ENCODE results near the gene MAPKAP1.

MAPKAP1 gene

DNA sequence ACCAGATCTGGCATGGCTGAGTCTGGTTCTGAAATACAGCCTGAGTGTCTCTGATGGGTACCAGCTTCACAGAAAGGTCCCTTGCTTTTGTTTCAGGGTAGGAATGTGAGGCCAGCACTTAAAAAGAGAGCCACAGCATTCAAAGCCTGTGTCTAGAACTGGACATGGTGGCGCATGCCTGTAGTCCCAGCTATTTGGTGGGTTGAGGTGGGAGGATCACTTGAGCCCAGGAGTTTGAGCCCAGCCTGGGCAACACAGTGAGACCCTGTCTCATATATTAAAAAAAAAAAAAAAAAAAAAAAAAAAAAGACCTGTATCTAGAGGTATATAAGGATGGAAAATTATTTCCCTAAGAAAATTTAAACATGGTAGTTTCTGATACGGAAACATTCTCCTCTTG, 243.1 kb downstream of the MAPKAP1 start:
- DNase-seq (ENCODE audit: low read depth in 2 of 3, low spot score in 2 of 3), result no peak

- DNase-seq (ENCODE audit: low read depth in 2 of 3, low spot score in 2 of 3), result no peak
Measured at GRCh38 chr9:125462861-125463291, 244.1 kb downstream of the MAPKAP1 start.

GRCh38 chr9:125461636-125462190, 245.3 kb downstream of the MAPKAP1 start:
- DNase-seq (ENCODE audit: low read depth in 2 of 3, low spot score in 2 of 3), result no peak

- no peak for DNase-seq (ENCODE audit: low read depth in 2 of 3, low spot score in 2 of 3)
Measured at GRCh38 chr9:125460883-125461635, 245.9 kb downstream of the MAPKAP1 start.

DNA sequence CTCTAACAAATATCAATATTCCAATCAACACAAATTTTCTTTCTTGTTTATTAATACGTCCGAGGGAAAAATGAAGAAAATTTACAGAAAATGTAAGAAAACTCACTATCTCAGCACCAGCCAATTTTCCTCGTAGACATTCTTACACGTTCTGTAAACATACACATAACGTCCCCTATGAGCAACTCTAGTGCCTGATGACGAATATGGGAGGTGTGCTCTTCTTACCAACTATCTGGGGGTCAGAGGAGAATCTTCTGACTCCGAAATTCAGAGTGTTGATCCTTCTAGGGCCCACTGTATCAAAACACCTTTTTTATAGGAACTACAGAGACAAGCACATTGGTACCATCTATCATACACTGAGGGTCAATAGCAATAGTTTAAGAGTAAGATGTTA, 246.7 kb downstream of the MAPKAP1 start:
- no peak for DNase-seq (ENCODE audit: low read depth in 2 of 3, low spot score in 2 of 3)

DNA sequence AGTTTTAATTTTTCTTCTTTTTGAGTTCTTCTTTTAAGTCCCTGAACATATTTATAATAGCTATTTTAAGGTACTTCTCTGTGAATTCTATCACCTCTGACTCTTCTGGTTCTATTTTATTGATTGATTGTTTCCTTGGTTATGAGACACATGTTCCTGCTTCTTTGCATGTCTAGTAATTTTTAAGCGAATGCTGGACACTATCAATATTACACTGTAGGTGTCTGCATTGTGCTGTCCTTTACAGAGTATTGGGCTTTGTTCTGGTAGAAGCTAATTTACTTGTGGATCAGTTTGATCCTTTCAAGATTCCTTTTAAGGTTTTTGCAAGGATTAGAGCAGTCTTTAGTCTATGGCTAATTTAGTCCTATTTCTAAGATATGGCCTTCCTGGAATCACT, 249.7 kb downstream of the MAPKAP1 start:
- no peak for DNase-seq (ENCODE audit: low read depth in 2 of 3, low spot score in 2 of 3)

DNA sequence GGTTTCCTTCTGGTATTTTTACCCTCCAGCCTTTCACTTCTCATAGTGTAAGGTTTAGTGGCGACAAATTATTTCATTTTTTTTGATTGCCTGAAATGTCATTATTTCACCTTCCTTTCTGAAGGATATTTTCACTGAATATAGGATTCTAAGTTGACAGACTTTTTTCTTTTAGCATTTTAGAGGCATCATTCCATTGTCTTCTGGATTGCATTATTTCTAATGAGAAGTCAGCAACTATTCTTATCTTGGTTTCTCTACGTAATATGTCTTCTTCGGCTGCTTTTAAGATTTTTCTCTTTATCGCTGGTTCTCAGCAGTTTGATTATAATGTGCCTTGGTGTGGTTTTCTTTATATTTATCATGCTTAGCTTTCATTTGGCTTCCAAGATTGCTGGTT, 251.1 kb downstream of the MAPKAP1 start:
- DNase-seq (ENCODE audit: low read depth in 2 of 3, low spot score in 2 of 3), result no peak

DNA sequence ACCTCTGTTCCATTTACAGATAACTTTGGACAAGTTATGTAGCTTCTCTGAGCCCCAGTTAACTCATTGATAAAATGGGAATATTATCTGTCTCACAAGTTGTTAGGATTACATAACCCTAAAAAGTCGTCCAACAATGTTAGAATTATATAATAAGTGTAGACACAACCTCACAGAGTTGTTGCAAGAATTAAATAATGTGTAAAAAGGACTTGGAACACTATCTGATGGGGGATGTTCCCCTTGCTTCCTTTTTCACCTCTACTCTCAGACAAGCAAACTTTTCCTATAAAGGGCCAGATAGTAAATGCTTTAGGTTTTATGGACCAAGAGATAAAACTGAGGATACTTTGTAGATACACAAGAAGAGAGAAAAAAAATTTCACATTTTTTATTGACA, 251.9 kb downstream of the MAPKAP1 start:
- DNase-seq (ENCODE audit: low read depth in 2 of 3, low spot score in 2 of 3), result no peak

DNA sequence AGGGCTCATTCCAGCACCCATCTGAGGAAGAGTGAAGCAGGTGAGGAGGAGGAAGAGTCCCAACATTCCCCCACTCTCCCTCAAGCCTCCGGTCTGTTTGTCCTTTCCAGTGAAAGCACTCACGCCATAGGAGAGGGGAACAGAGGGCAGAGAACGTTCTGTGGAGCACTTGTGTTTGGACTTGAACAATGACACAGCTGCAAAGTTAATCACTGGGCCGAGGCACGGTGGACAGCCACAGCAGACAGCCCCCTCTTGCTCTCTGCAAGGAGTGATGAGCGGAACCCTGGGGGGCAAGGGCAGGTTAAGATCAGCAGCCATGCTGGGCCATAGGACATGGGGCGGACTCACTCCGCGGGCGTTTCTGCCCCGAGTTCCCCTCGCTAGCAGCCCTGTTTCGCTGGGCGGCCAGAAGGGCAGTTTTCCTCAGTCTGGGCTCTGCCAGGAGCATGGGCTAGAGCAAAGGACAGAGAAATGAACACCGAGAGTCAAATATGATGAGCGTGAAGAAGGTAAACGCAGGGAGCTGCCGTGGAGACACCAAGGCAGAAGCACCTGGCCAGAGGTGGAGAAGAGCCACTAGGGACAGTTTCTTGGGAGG, 259.7 kb downstream of the MAPKAP1 start:
- no peak for DNase-seq (ENCODE audit: low read depth in 2 of 3, low spot score in 2 of 3)

DNA sequence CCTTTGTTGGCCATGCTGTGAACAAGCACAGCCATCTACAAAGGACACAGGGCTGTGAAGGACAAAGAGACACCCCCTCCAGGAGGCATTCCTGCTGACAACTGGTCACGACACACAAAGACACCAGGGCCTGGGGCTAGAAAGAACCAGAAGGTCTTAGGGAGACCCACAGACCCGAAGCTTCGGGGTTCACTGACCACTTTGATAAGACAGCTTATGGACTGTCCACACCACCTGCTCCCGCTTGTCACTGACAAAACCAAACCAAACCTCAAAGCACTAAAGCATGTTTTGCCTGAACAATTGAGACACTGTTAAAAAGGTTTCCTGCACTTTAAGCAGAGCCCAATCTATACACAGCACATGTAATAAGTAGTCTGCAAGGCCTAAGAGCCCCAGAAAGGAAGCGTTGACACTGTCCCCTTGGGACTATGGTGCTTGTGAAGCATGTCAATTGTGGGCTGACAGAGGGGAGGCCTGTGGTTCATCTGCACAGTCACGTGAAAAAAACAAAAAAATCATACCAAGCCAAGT, 260.4 kb downstream of the MAPKAP1 start:
- no peak for DNase-seq (ENCODE audit: low read depth in 2 of 3, low spot score in 2 of 3)

GRCh38 chr9:125444956-125445506, 262.0 kb downstream of the MAPKAP1 start:
- DNase-seq (ENCODE audit: low read depth in 2 of 3, low spot score in 2 of 3), result no peak

DNA sequence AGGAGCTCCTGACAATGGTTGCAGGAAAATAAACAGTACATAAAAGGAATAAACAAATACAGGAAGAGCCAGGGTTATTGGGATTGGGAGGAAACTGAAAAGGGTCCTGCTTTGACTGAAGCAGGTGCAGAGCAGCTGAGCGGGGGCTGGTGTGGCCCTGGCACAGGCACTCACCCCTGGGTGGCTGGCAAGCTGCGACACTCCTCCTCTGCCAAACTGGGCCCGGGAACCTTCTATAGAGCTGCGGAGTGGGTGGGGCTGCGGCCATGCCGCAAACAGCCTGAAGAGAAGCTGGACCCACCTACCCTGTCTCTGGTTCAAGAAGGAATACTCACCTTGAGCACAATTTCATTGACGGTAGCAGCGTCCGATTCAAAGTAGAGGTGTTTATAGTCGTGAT, 262.8 kb downstream of the MAPKAP1 start:
- no peak for DNase-seq (ENCODE audit: low read depth in 2 of 3, low spot score in 2 of 3)

- no peak for DNase-seq (ENCODE audit: low read depth in 2 of 3, low spot score in 2 of 3)
Measured at GRCh38 chr9:125443367-125443766, 263.6 kb downstream of the MAPKAP1 start.

GRCh38 chr9:125442452-125442851, 264.6 kb downstream of the MAPKAP1 start:
- no peak for DNase-seq (ENCODE audit: low read depth in 2 of 3, low spot score in 2 of 3)

GRCh38 chr9:125440411-125440810, 266.6 kb downstream of the MAPKAP1 start:
- DNase-seq (ENCODE audit: low read depth in 2 of 3, low spot score in 2 of 3), result no peak

- no peak for DNase-seq (ENCODE audit: low read depth in 2 of 3, low spot score in 2 of 3)
Measured at GRCh38 chr9:125439434-125440272, 267.4 kb downstream of the MAPKAP1 start.

GRCh38 chr9:125438506-125439433, 268.2 kb downstream of the MAPKAP1 start:
- DNase-seq (ENCODE audit: low read depth in 2 of 3, low spot score in 2 of 3), result no peak

DNA sequence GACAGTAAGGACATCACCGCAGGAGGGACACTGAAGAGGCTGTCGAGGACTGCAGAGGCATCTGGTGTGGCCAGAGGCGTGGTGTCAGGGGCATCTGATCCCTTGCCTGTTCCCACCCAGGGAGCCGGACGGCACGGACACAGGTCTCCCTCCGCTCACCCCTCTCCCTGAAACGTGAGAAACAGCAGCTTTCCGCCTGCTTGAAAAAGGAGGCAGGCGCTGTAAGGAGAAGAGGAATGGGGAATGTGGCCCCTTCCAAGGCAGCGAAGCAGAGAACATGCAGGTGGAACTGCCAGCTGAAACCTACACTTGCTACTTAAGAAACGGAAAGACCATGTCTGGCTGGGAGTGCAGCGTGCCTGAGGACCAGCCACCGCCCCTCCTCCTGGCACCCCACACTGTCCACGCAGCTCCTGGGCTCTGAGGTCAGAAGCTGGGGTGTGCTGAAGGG, 269.2 kb downstream of the MAPKAP1 start:
- DNase-seq (ENCODE audit: low read depth in 2 of 3, low spot score in 2 of 3), result no peak

DNA sequence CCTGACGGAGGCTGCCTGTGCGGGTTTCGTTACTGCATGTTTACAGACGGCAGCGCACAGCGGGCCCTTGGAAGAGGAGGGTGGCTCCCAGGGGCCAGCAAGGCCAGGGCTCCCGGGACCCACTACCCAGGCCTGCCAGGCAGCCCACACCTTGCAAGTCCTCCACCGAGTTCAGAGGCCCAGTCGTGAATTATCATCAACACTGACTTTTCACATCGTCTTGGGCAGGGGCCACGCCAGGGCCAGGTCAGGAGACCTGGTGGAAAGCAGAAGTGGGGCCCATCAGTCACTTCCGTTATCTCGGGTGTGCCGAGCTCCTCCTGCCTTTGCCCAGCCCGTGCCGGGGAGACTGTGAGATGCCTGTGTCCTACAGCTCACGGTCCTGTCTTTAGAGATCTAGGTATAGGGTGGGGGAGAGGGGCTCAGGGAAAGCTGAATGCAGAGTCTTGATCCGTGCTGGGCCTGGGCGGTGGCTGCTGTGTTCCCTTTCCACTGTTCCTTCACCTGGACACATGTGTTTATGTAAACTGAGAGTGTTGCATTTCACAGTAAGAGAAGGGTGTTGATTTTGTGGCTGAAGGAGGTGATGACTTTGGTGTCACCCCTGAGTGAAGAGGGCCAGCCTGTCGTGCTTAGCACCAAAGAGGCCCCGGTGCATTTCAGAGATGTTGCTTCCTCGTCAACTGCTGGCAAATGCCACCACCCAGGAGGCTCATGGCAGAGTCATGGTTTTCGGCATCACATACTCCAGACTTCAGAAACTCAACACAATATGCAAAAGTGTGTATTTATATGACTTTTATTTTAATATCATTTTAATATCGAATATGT, 270.2 kb downstream of the MAPKAP1 start:
- DNase-seq (ENCODE audit: low read depth in 2 of 3, low spot score in 2 of 3), result no peak
